ENCODE results near the gene RNF213.

Gene RNF213

DNA sequence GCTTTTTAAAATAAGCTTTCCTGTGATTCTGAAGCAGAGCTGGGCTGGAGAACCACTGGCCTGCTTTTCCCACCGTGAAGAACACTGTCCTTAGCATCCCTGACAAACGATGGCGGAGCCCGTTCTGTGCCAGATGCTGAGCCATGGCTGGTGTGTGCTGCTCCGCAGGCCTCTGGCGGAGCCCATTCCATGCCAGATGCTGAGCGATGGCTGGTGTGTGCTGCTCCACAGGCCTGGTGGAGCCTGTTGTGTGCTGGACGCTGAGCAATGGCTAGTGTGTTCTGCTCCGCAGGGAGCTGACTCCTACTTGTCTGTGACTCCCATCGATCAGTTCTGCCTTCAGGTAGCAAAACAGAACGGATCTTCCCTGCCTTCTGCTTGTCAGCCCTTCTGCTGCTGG is 158.6 kb downstream of the RNF213 start:
- no peak for DNase-seq (ENCODE audit: low read depth)

DNA sequence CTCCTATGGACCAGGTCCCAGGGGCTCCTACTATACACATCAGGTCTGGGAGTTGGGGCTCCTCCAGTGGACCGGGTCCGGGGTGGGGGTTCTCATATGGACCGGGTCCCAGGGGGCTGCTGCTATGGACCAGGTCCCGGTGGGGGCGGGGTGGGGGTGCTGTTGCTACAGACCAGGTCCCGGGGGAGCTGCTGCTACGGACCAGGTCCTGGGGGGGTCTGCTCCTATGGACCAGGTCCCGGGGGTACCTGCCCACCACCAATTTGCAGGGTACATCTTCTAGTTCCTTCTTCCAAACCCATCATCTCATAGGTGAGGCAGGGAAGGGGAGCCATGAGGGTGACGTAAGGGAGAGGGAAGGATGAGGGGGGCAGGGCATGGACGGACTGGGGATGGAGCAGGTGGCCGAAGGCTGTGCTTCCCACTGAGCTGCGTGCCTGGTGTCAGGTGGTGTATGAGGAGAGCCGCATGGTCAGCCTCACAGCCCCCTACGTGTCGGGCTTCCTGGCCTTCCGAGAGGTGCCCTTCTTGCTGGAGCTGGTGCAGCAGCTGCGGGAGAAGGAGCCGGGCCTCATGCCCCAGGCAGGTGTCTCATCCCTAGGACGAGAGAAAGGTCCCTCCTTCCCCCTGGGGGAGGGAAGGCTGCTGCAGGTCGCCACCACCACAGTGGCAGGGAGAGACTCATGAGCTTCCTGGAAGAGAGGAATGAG is 160.9 kb downstream of the RNF213 start:
- DNase-seq (ENCODE audit: low read depth) = no peak

DNA sequence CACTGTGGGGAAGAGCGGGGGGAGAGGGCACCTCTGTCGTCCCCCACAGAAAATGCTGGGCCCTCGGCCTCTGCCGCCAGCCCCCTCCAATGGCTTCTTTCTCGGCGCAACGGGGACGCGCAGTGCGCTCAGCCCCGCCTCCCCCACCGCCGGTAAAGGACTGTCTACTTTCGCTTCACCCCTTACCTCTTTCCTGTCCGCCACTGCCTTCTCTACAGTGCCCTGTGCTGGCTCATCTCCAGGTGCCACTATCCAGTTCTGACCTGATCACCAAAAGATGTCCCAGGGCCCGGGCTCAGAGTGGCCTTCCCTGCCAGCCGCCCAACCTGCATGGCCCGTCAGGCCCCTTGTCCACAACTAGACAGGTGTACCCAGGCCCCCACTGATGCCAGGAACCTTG is 161.6 kb downstream of the RNF213 start:
- DNase-seq (ENCODE audit: low read depth) = no peak

DNA sequence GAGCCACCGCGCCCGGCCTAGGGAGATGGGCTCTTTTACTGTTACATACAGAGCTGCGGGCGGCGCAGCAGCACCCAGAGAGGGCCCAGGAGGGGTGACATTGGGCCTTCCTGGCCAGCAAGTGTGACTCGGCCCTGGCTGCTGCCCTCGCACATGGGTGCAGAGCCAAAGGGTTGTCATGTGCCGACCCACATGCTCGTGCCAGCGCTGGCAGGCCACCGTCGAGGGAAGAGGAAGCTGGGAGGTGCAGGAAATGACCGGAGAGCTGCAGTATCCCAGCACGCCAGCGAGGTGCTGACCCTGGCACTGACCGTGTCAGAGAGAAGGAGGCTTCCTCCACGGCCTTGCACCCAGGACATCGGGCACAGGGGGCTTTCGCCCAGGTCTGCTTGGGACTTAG is 162.3 kb downstream of the RNF213 start:
- no peak for DNase-seq (ENCODE audit: low read depth)

DNA sequence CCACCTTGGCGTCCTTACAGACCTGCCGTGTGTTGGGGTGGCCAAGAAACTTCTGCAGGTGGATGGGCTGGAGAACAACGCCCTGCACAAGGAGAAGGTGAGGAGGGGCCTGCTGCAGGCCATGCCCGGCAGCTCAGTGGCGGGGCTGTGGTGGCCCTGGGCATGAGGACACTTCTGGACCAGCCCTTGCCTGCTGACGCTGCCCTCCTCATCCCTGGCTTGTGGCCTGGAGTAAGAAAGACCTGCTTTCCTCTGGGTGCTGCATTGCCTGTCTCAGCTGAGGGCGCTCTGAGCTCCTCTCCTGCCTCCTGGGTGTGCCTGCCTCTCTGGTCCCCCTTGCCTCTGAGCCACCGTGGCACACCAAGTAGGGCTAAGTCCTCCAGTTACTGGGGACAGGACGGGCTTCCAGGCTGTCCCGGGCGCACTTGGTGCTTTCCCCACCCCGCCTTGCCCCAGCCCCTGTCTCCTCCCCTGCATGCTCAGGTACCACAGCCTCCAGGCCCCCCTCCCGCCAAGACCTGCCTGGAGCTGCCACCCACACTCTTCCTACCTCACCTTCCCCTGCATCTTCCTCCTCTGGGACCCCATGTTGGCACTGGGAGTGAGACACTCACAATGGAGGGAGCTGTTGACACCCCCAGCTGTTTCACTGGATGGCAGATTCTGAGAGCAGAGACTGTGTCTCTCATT is 163.0 kb downstream of the RNF213 start:
- DNase-seq (ENCODE audit: low read depth) = no peak

DNA sequence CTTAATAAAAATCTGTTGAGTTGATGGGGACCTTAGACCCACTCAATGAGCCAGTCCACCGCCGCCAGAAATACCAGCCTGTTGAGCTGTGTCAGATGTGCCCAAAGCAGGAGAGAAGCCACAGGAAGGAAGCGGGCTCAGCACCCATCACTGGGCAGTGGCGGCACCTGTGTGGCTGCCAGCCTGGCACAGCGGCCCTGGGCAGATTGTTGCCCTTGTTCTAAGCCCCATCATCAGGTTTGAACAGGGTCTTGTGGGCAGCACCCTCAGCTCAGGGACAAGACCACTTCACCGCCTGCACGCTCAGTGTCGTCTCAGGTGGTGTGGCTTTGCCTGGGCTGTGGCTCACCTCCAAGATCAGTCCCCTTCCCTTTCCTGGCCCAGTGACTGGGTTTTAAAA is 163.6 kb downstream of the RNF213 start:
- no peak for DNase-seq (ENCODE audit: low read depth)

DNA sequence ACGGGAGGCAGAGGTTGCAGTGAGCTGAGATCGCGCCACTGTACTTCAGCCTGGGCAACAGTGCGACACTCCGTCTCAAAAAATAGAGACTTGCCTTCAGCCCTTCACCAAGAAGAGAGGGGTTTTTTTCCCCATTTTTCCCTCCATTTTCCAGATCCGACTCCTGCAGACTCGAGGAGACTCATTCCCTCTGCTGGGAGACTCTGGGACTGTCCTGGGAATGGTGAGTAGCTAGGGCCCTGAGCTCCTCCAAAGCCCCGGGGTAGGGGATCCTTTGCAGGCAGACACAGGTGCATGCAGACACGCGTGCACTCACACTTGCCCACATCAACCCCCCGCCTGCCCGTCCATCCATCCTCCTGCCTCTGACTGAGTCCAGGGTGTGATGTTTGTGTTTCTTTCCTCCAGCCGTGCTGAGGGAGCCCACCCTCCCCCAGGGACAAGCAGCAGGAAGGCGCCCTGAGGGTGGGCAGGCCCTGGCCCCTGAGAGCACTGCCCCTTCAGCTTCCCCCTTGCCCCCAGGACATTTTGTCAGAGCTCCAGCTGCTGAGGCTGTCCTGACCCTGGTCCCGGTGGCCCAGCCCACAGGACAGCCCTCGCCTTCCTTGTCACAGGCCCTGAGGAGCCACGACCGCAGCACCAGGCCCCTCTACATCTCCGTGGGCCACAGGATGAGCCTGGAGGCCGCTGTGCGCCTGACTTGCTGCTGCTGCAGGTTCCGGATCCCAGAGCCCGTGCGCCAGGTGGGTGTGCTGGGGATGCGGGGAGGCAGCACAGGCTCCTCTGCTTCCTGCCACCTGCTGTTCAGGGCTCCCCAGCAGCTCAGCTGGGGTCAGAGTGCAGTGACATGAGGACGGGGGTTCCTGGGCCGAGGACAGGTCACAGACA is 164.5 kb downstream of the RNF213 start:
- no peak for DNase-seq (ENCODE audit: low read depth)

DNA sequence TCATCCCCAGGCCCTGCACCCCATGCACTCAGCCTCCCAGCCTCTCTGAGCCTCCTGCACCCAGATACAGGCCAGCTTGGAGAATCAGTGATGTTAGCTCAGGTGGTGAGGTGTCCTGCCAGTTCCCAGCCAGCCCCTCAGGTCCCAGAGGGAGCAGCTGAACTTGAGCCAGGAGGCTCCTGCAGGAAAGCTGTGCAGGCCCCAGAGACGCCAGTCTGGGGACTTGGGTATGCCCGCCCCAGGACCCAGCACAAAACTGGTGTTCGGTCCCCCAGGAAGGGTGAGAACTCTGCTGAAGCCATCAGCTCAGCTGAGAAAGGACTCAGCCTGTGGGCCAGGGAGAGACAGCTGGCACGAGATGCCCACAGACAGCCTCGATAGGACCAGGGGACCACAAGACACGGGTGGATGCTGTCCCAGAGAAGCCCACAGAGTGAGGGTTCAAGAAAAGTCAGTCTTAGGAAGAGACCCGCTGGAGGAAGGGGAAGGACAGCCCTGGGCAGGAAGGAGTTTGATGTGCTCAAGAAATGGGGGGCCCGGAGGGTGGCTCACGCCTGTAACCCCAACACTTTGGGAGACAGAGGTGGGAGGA is 165.3 kb downstream of the RNF213 start:
- no peak for DNase-seq (ENCODE audit: low read depth)

DNA sequence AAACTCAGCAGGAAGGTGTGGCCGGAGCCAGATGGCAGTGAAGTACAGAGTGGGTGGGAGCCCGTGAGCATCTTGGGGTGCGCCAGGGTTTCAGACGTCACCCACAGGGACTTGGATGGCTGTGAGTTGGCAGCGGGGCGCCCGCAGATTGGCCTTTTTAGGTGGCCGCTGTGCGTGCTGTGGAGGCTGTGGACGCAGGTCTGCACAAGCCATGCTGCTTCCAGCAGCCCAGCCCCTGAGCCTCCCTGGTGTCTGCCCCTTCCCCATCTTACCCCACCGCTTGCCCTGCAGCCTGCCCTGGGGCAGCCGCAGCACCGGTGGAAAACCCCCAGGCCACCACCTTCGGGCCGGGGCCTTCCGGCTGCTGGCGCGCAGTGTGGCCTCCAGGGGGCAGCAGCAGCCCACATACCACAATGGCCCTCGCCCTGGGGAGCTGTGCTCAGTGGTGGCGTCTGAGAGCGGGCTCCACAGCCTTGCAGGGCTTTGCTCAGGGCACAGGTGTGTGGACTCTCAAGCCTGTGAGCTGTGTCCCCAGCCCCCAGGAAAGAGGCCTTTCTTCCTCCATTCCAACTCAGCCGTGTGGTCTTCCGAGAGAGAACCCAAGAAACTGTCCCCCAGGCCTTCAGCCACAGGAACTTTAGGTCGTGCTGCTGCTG is 166.1 kb downstream of the RNF213 start:
- DNase-seq (ENCODE audit: low read depth) = peak; percentile 74

DNA sequence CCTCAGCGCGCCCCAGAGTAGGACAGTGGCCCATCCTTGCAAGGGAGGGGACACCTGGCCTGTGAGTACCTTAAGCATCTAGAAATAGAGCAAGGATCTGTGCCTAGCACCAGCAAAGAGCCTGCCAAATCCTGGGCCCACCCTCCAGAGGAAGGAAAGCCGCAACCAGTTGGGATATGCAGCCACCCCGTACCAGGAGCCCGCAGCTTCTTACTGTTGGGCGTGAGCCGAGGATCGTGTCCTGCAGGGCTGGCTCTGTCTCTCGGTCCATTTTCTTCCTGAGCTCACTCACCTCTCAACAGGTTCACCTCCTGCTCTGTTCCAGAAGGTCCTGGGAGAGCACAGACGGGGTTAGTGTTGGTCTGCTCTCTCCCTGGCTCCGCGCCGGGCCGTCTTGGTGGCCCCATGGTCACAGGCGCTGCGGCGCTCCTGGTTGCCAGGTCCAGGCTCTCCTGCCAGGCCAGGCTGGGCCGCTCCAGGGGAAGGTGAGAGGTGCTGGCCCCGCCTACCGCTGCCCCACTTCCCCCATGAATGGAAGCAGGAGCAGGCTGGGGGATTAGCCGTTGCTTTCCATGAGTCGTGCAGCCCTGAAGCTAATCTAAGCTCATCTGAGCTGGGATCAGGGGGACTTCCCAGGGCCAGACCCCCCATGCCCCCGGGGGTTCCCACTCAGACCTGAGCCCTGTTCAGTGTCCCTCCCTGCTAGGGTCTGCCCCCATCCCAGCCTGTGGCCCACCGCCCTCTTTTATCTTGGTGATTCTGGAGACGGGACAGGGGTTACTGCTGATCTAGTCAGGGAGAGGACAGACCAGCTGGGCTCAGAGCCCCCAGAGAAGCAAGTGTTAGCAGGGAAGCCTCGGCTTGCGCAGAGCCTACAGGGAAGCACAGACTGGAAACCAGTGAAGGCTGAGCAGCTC is 167.0 kb downstream of the RNF213 start:
- DNase-seq (ENCODE audit: low read depth) = no peak

DNA sequence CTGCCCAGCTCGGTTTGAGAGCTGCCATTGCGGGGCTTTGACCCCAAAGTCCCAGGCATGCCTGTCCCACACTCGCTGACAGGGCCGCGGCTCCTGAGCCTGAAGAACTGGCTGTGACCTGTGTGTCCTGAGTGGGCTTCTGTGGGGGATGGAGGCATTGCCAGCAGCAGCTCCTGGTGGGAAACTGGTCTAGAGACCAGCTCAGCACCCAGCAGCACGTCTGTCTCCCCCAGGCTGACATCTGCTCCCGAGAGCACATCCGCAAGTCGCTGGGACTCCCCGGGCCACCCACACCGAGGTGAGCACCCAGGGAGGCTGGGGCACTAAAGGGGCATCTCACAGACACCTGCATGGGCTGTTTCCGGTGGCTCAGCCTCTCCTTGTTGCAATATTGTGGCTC is 167.7 kb downstream of the RNF213 start:
- DNase-seq (ENCODE audit: low read depth) = no peak

DNA sequence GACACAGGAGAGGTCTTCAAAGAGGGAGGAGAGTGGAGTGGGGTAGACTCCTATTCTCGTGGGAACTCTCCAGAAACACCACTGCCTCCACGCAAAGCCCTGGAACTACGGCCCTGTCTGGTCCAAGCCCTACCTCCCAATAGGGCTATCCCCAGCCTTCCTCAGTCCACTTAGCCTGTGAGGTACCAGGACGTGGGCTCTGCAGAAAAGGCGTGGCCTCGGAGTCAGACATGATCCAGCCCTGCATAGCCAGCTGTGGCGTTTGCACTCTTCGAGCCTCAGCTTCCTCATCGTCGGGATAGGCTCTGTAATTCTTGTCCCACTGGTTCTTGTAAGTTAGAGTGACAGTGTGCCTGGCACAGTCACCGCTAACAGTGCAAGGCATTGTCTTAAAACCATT is 168.1 kb downstream of the RNF213 start:
- DNase-seq (ENCODE audit: low read depth) = no peak

DNA sequence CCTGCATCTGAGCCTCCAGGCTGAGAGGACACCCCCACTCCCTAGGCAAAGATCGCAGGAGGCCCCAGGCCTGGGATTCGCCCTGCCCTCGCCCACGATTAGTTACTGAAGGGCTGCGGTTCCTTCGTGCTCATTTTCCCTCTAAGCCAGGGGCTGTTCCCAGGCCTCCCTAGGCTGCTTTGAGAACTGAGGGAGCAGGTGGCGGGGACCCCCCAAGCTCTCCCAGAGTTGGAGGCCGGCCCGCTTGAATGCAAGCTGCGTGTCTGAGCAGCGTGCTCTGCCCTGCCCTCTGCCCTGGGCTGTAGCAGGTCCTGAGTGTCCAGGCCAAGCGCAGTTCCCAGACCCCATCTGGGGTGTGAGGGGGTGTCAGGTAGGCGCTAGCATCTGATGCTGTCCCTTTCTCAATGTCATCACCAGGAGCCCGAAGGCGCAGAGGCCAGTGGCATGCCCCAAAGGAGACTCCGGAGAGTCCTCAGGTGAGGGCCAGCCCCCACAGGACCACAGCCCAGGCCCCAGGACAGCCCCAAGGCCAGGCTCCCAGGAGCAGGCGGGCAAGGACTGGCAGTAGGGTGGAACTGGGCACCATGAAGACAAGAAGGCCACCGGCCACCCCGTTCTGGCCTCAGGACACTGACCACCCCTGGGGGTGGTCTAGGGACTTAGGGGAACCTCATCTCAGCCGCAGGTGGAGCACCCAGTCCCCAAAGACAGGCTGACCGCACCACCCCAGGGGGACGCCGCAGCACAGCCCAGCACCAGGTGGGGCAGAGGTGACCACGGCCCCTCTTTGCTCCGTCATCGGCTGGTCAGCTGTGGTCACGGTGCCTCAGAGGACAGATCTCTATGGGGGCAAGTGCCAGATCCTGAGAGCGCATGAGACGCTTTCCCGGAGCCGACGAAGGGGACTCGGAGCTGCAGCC is 169.0 kb downstream of the RNF213 start:
- no peak for DNase-seq (ENCODE audit: low read depth)

DNA sequence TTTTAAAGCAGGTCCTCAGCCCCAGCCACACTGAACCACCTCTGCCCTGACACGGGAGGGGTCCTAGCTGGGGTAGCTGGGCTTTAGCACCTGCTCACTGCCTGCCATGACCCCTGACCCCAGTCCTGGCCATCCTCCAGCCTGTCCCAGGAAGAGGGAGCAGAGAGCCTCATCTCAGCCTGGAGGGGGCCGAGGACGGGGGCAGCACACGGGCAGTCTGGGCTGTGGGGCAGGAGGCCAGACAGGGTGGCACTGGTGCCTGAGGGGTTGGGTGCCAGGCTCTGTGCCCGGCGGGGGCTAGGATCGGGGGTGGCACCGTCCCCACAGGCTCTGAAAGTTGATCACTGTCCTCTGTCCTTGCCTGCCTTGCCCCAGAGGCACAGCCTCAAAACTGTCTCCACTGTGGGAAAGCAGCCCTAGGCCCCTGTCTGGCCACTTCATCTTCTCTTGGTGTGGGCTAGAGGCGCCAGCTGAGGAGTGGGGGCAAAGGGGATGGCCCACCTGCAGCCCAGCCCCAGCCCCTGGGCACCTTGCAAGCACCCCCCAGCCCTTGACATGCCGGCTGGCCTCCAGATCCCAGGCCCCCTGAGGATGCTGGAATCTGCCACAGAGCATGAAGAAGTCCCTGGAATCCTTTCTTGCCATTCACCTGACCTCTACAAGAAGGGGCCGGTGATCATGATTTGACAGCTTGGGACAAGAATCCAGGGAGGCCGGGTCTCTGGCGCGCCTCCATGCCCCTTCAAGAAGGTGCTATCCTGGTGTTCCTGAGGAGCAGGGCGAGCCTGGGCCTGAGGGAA is 170.0 kb downstream of the RNF213 start:
- DNase-seq (ENCODE audit: low read depth) = no peak

DNA sequence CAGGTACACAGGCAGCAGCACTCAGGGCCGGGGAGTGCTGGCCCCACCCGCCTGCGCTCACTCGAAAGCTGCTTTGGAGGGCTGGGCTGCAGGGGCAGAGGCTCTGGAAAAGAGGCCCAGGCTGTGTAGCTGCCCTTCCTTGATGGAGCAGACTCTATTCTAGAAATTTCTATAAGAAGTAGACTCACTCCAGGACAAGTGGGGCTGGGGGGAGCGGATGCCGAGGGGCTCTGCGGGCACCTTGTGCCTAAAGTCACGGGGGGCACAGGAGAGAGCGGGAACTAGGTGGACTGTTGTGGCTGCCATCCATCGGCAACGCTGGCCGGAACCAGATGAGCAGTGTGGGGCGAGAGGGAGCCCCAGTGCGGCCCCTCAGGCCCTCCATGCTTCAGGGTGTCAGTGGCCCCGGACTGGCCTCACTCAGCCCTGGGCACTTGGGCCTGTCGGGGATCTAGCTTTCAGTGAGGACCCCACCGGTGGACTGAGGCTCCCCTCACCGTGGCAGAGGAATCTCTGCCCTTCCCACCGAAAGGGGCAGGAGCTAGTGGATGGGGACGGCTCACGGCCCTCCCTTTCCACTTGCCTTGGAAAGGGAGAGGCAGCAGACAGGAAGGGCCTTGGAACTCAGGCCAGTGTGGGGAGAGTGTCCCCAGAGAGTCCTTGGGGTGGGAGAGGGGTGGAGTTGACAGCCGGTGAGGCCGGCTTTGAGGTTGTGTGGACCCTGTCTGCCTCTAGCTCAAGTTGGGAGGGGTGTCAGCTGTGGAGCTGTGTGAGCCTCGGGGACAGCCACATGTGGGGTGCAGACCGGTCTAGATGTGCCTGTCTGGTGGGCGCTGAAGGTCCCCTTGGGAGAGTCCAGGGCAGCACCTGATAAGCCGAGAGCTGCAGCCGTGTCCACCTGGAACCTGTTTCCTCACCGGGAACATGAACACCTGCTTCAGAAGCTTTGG is 170.9 kb downstream of the RNF213 start:
- DNase-seq (ENCODE audit: low read depth) = no peak

DNA sequence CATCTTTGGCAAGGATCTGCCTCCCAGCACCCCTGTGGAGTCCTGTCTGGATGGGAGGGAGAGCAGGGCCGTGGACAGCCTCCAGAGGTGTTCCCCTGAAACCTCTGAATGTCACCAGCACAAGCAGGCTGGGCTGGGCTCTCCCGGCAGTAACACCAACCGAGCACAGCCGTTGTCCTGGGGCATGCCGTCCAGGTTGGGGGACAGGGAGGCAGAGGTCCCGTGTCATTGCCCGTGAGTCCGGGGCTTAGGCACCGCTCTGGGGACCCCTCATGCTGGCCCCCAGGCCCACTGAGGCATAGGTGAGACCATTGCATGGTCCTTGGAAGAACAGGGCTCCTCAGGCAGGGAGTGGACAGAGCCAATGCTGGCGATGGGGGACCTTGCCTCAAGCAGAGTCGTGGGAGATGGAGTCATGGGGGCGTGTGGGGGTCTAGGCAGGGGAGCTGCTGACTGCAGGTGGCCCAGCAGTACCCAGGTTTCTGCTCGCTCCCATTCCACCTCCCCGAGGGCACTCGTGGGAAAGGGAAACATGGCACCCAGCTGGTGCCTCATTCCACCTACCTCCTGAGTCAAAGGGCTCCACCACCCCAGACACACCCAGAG is 171.8 kb downstream of the RNF213 start:
- no peak for DNase-seq (ENCODE audit: low read depth)

DNA sequence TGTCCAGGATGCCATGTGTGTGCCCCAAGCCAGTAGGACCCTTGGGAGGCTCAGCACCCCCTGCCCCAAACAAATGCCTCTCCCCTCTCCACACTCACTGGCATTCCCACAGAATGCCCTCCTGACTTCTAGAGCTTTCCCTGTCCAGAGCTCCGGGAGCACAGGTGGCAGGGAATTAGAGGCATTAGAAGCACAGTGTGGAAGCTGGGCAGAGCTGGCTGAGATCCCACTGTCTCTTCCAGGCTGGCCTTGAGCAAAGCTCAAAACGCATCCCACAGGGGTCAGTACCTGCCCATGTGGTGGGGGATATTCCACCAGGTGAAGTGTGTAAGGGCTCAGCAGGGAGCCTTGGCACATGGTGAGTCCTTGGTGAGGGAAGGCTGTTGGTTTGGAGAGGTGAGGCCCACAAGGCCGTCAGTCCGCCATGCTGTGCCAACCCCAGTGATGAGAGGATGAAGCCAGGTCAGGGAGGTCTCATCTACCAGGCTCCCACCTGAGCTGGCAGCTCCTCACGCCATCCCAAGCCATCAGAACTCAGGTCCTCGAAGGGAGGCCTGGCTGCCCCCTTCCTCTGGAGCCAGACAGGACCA is 172.4 kb downstream of the RNF213 start:
- no peak for DNase-seq (ENCODE audit: low read depth)

Data from stimulated activated CD8-positive, alpha-beta memory T cell treated with anti-CD3 and anti-CD28 coated beads, Interleukin-15, amount 100 ng/mL, for 1 hour (primary cell).